Progenitor cell of endocrine pancreas (in vitro differentiated cells): Measurements from ENCODE around the gene METRNL. TPM values are rescaled to one million over a fixed set of nuclear protein-coding genes. Genes with fewer than 3 reads are reported as not detected.

Experiments used
- DNase-seq: peaks from one replicate; pipeline ENCODE4 v3.0.0; 2021; ENCODE audit warnings: low spot score; ENCODE audit not compliant: unreplicated experiment
- H3K27ac Mint-ChIP-seq: 2 replicates; pipeline ENCODE4 v1.8.0; 2021; ENCODE audit warnings: mild to moderate bottlenecking, moderate library complexity, mixed read lengths
- H3K27me3 Mint-ChIP-seq: 2 replicates; pipeline ENCODE4 v1.8.0; 2021; ENCODE audit warnings: mixed read lengths
- H3K36me3 Mint-ChIP-seq: 2 replicates; pipeline ENCODE4 v1.8.0; 2022; ENCODE audit warnings: mixed read lengths; ENCODE audit not compliant: insufficient read depth
- H3K4me1 Mint-ChIP-seq: 2 replicates; pipeline ENCODE4 v1.8.0; 2021; ENCODE audit warnings: low read depth, mixed read lengths
- H3K4me3 Mint-ChIP-seq: 2 replicates; pipeline ENCODE4 v1.8.0; 2021; ENCODE audit warnings: low read depth, mild to moderate bottlenecking, moderate library complexity, mixed read lengths
- H3K9me3 Mint-ChIP-seq: 2 replicates; pipeline ENCODE4 v1.8.0; 2021; ENCODE audit warnings: low read depth, mixed read lengths
- total RNA-seq: library from RNA; stranded (reverse); gene quantifications from 2 replicates; pipeline ENCODE4 v1.2.1, GENCODE V29; 2021
- TF ChIP-seq, protein P1 (sequence below): fragments of 200-600 bp; sonication (generic); IDR thresholded peaks from one replicate; pipeline ENCODE4 v1.5.0; 2021; ENCODE audit warnings: antibody characterized with exemption, mild to moderate bottlenecking; ENCODE audit not compliant: unreplicated experiment

Gene METRNL
- total RNA-seq, 1 donor from 2014 or later: 54.6 TPM

DNA sequence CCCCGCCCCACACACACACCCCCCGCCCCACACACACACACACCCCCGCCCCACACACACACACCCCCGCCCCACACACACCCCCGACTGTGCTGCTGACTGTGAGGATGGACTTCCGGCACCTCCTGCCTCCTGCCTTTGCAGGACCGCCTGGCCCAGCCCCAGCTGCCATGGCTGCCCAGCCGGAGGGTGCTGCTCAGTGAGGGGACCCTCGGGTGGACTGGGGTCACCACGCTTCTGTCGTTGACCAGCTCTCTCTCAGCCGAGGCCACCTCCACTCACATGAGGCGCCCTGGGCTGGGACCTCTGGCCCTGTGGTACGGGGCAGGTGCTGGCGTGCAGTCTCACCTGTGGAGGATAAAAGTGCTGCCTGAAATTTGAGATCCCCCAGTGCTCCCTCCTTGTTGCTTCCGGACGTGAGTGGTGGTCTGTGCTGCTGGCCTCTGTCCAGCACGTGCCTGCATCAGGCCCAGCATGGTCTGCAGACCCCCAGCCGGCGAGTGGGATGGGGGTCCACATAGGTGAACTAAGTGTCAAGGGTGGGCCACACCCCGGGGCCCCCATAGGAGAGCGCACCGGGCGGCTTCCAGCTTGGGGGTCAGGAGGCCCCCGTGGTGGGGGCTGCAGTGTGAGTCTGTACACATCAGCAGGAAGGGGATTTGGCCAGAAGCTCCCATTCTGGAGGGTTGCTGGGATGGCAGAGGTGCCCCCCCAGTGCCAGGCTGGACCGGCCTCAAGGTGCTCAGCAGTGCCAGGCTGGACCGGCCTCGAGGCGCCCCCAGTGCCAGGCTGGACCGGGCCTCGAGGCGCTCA lies 11.2 kb downstream of the METRNL start:
- H3K27me3 Mint-ChIP-seq: no peaks in the 10 kb centered on the region
- peak overlapping the region; percentile 52 for H3K27ac Mint-ChIP-seq
- peaks cover 22% of the 10 kb centered on the region for H3K36me3 Mint-ChIP-seq
- no peak overlapping the region for H3K4me3 Mint-ChIP-seq
- H3K4me1 Mint-ChIP-seq: peaks cover 27% of the 10 kb centered on the region
- DNase-seq: no peak
- H3K9me3 Mint-ChIP-seq: no peaks in the 10 kb centered on the region
- TF ChIP-seq, protein P1, sequence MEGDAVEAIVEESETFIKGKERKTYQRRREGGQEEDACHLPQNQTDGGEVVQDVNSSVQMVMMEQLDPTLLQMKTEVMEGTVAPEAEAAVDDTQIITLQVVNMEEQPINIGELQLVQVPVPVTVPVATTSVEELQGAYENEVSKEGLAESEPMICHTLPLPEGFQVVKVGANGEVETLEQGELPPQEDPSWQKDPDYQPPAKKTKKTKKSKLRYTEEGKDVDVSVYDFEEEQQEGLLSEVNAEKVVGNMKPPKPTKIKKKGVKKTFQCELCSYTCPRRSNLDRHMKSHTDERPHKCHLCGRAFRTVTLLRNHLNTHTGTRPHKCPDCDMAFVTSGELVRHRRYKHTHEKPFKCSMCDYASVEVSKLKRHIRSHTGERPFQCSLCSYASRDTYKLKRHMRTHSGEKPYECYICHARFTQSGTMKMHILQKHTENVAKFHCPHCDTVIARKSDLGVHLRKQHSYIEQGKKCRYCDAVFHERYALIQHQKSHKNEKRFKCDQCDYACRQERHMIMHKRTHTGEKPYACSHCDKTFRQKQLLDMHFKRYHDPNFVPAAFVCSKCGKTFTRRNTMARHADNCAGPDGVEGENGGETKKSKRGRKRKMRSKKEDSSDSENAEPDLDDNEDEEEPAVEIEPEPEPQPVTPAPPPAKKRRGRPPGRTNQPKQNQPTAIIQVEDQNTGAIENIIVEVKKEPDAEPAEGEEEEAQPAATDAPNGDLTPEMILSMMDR: no peak

- Mint-ChIP-seq H3K27me3 (no peaks in the 10 kb centered on the region), H3K4me1 (peaks cover 18% of the 10 kb centered on the region), H3K27ac (peak overlapping the region; percentile 81), H3K36me3 (peaks cover 20% of the 10 kb centered on the region), H3K9me3 (no peaks in the 10 kb centered on the region), H3K4me3 (no peak overlapping the region)
- TF ChIP-seq, protein P1: no peak
- DNase-seq: no peak
Observed at GRCh38 chr17:83091257-83092141, 12.1 kb downstream of the METRNL start.

DNA sequence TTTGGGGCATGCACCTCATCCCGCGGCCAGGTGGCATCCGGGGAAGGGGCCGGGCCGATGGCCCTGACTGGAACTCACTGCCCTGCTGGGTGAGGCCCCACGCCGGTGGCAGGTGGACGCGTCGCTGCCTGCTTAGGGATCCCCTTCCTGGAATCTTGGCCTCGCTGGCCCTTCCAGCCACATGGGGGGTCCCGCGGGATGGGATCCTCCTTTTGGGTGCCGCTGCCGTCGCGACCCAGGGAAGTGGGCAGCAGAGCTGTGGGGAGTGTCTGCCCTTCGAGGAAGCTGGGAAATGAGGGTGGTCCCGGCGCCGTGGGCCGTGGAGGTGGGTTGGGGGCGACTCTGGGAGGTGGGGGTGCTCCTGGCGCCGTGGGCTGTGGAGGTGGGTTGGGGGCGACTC lies 12.8 kb downstream of the METRNL start:
- H3K27ac Mint-ChIP-seq: no peak overlapping the region
- DNase-seq: no peak
- no peaks in the 10 kb centered on the region for H3K9me3 Mint-ChIP-seq
- H3K36me3 Mint-ChIP-seq: peaks cover 18% of the 10 kb centered on the region
- H3K27me3 Mint-ChIP-seq: no peaks in the 10 kb centered on the region
- H3K4me3 Mint-ChIP-seq: no peak overlapping the region
- H3K4me1 Mint-ChIP-seq: peaks cover 19% of the 10 kb centered on the region
- TF ChIP-seq, protein P1: no peak

DNA sequence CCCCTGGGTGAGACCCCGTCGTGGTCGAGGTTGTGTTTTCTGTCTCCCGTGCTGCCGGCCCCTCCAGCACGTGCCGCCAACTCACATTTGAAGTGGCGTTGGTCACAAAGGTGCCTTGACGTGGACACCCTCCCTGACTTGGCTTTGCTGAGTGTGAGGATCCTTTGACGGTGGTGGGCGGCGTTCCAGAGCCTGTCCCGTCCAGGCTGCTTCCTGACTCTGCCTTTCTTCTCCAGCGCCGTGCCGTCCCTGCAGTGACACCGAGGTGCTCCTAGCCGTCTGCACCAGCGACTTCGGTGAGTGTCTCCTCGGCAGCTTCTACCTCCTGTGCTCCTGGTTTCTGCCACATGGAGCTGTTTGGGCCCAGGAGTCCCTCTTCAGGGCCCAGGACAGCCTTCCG lies 13.5 kb downstream of the METRNL start:
- Mint-ChIP-seq H3K27ac (peak overlapping the region; percentile 56), H3K27me3 (no peaks in the 10 kb centered on the region), H3K36me3 (peaks cover 17% of the 10 kb centered on the region), H3K4me3 (no peak overlapping the region), H3K9me3 (no peaks in the 10 kb centered on the region), H3K4me1 (peaks cover 20% of the 10 kb centered on the region)
- TF ChIP-seq, protein P1: no peak
- no peak for DNase-seq

DNA sequence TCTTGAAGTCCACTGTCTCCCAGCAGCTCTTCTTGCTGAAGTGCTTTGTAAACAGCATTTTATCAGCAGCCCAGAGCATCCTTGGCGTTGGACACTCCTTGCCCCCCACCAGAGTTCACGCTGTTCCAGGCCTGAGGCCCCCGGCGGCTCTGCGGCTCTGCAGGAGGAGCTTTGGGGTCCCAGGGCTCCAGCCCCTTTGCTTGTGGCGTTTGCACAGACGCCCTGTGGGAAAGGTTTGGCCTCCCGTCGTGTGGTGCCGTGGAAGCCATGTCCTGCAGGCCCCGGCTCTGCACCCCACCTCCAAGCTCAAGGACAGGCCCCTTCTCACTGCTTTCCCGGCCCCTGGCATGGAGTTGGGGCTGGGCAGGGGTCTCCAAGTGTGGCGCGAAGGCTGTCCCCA lies 14.1 kb downstream of the METRNL start:
- Mint-ChIP-seq H3K27me3 (no peaks in the 10 kb centered on the region), H3K27ac (no peak overlapping the region), H3K4me3 (no peak overlapping the region), H3K36me3 (peaks cover 16% of the 10 kb centered on the region), H3K4me1 (peaks cover 21% of the 10 kb centered on the region), H3K9me3 (no peaks in the 10 kb centered on the region)
- TF ChIP-seq, protein P1: no peak
- DNase-seq: no peak
